ENCODE results near the gene UBR3. TPM values are rescaled to one million over a fixed set of nuclear protein-coding genes. Genes with fewer than 3 reads are reported as not detected.
"Not testable (repeated sequence)": the region's sequence is repeated elsewhere in the genome, so short reads cannot be mapped to it uniquely, and the experiment has no call there.

UBR3 gene
- total RNA-seq, 6 experiments from 2014 or later, result 30.1 to 46.3 (median 40.5) TPM

DNA sequence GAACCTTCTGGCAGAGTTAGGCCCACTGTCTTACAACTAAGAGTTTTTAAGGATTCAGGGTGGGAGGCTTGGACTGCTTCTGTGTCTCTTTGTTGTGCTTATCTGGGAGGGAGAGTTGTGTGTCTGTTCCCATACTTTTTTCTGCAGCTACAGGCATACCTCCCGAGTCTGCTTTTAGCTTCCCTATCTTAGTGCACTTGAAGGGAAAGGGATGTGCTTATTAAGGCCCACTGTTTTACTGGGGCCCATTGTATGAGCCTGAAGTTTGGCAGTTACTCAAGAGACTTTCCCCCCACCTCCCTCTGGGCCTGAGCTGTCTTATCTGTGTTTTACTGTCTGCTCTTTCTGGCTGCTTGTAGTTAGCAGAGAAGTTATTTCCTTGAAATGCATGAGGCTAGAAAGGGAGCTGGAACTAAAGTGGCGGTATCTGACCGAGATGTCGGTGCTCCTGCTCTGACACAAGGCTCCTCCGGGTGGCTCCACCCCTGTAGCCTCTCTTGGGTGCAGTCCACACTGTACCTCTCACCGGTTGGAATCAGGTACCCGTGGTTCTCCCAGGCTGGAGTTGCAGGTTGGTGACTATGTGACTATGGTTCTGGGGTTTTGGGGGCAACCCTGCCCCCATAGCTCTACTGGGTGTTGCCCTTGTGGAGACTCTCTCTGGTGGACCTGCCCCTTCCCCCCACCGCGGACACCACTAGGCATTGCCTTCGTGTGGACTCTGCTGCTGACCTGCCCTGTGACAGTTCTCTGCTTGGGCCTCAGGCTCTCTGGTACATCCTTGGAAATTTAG, 12.9 kb downstream of the UBR3 start:
- peaks cover 24% of the 10 kb centered on the region; the same call in 1 of the 2 replicates for H3K4me1 Mint-ChIP-seq (ENCODE audit: low read depth)
- no peak for DNase-seq
- H3K36me3 Mint-ChIP-seq (ENCODE audit: low read depth), result peaks cover 15% of the 10 kb centered on the region
- TF ChIP-seq, protein P1, sequence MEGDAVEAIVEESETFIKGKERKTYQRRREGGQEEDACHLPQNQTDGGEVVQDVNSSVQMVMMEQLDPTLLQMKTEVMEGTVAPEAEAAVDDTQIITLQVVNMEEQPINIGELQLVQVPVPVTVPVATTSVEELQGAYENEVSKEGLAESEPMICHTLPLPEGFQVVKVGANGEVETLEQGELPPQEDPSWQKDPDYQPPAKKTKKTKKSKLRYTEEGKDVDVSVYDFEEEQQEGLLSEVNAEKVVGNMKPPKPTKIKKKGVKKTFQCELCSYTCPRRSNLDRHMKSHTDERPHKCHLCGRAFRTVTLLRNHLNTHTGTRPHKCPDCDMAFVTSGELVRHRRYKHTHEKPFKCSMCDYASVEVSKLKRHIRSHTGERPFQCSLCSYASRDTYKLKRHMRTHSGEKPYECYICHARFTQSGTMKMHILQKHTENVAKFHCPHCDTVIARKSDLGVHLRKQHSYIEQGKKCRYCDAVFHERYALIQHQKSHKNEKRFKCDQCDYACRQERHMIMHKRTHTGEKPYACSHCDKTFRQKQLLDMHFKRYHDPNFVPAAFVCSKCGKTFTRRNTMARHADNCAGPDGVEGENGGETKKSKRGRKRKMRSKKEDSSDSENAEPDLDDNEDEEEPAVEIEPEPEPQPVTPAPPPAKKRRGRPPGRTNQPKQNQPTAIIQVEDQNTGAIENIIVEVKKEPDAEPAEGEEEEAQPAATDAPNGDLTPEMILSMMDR (IDR thresholded peaks at IDR 0.05), result peak; percentile 18; the same call in 1 of the 2 replicates
- no peak overlapping the region for H3K4me3 Mint-ChIP-seq
- H3K9me3 Mint-ChIP-seq, result no peaks in the 10 kb centered on the region
- H3K27me3 Mint-ChIP-seq (ENCODE audit: insufficient read depth), result 0 out of 2 replicates have a peak, but pooled peaks cover 1% of the 10 kb centered on the region
- no peak overlapping the region for H3K27ac Mint-ChIP-seq

- TF ChIP-seq, protein P1 (IDR thresholded peaks at IDR 0.05), result no peak
- Mint-ChIP-seq H3K4me3 (no peak overlapping the region), H3K36me3 (ENCODE audit: low read depth) (peaks cover 15% of the 10 kb centered on the region), H3K27ac (no peak overlapping the region), H3K27me3 (ENCODE audit: insufficient read depth) (0 out of 2 replicates have a peak, but pooled peaks cover under 1% of the 10 kb centered on the region), H3K4me1 (ENCODE audit: low read depth) (peaks cover 24% of the 10 kb centered on the region; the same call in 1 of the 2 replicates), H3K9me3 (no peaks in the 10 kb centered on the region)
- no peak for DNase-seq
These were observed 13.5 kb downstream of the UBR3 start for GRCh38 chr2:169840747-169841142.

DNA sequence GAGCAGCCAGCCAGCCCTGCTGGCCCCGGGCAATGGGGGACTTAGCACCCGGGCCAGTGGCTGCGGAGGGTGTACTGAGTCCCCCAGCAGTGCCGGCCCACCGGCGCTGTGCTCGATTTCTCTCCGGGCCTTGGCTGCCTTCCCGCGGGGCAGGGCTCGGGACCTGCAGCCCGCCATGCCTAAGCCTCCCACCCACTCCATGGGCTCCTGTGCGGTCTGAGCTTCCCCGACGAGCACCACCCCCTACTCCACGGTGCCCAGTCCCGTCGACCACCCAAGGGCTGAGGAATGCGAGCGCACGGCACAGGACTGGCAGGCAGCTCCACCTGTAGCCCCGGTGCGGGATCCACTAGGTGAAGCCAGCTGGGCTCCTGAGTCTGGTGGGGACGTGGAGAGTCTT, 14.4 kb downstream of the UBR3 start:
- not testable (repeated sequence) for H3K27me3 Mint-ChIP-seq (ENCODE audit: insufficient read depth); DNase-seq; H3K27ac Mint-ChIP-seq; H3K4me3 Mint-ChIP-seq; H3K9me3 Mint-ChIP-seq
- Mint-ChIP-seq H3K36me3 (ENCODE audit: low read depth) (peaks cover 15% of the 10 kb centered on the region), H3K4me1 (ENCODE audit: low read depth) (peaks cover 24% of the 10 kb centered on the region; the same call in 1 of the 2 replicates)

GRCh38 chr2:169845016-169845415, 17.8 kb downstream of the UBR3 start:
- Mint-ChIP-seq H3K27me3 (ENCODE audit: insufficient read depth) (no peaks in the 10 kb centered on the region), H3K4me3 (no peak overlapping the region), H3K27ac (no peak overlapping the region), H3K36me3 (ENCODE audit: low read depth) (peaks cover 24% of the 10 kb centered on the region), H3K9me3 (no peaks in the 10 kb centered on the region), H3K4me1 (ENCODE audit: low read depth) (peaks cover 12% of the 10 kb centered on the region)
- TF ChIP-seq, protein P1 (IDR thresholded peaks at IDR 0.05), result no peak
- DNase-seq, result peak; percentile 1

DNA sequence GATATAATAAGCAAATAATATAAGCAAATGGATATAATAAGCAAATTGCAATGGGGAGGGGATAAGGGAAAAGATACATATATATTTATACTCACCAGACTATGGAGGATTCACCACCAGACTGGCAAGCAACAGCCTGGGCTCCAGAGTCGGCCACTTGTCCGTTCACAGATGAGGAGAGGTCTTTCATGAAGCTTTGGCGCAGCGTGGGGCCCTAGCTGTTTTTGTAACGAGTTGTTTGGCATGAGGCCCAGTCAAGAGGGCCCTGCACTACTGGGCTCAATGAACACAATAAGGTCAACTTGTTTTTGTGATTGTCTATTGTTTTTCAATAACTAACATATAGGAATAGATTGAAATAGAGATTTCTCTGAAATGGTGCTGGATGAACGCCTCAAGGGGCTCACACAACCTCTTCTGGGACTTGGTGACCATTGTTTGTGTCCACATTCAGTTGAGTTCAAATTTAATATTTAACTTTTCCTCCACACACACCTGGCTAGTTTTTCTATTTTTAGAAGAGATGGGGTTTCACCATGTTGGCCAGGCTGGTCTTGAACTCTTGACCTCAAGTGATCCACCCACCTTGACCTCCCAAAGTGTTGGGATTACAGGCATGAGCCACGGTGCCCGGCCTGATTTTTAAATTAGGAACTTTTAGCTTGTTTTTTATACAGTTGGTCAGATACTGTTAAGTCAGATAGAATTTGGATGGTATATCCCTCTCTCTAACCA, 21.9 kb downstream of the UBR3 start:
- not testable (repeated sequence) for H3K27ac Mint-ChIP-seq; DNase-seq; H3K27me3 Mint-ChIP-seq (ENCODE audit: insufficient read depth); H3K4me3 Mint-ChIP-seq; H3K9me3 Mint-ChIP-seq
- Mint-ChIP-seq H3K4me1 (ENCODE audit: low read depth) (peaks cover 16% of the 10 kb centered on the region), H3K36me3 (ENCODE audit: low read depth) (peaks cover 21% of the 10 kb centered on the region; the same call in 1 of the 2 replicates)

- peaks cover 14% of the 10 kb centered on the region for H3K4me1 Mint-ChIP-seq (ENCODE audit: low read depth)
- DNase-seq, result no peak
- no peaks in the 10 kb centered on the region for H3K9me3 Mint-ChIP-seq
- TF ChIP-seq, protein P1 (IDR thresholded peaks at IDR 0.05), result no peak
- H3K27me3 Mint-ChIP-seq (ENCODE audit: insufficient read depth), result no peaks in the 10 kb centered on the region
- peaks cover 18% of the 10 kb centered on the region; the same call in 1 of the 2 replicates for H3K36me3 Mint-ChIP-seq (ENCODE audit: low read depth)
- no peak overlapping the region for H3K27ac Mint-ChIP-seq
- H3K4me3 Mint-ChIP-seq, result no peak overlapping the region
These were observed 22.5 kb downstream of the UBR3 start for GRCh38 chr2:169849710-169850109.

Measured in HFFc6 (cell line).